Activated naive CD8-positive, alpha-beta T cell treated with anti-CD3 and anti-CD28 coated beads for 36 hours (primary cell): Measurements from ENCODE around the gene CDNF. TPM values are rescaled to one million over a fixed set of nuclear protein-coding genes. Genes with fewer than 3 reads are reported as not detected.
"Not testable (repeated sequence)": the region's sequence is repeated elsewhere in the genome, so short reads cannot be mapped to it uniquely, and the experiment has no call there.

Experiments used
- DNase-seq: peaks from one replicate; pipeline ENCODE4 v3.0.0; 2021
- H3K27ac Mint-ChIP-seq: one replicate; pipeline ENCODE4 v1.8.0; 2022; ENCODE audit warnings: mild to moderate bottlenecking, moderate library complexity, mixed read lengths
- H3K27me3 Mint-ChIP-seq: one replicate; pipeline ENCODE4 v1.8.0; 2022; ENCODE audit warnings: mild to moderate bottlenecking, mixed read lengths
- H3K36me3 Mint-ChIP-seq: one replicate; pipeline ENCODE4 v1.8.0; 2021; ENCODE audit warnings: mild to moderate bottlenecking, mixed read lengths
- H3K4me1 Mint-ChIP-seq: one replicate; pipeline ENCODE4 v1.8.0; 2021; ENCODE audit warnings: mixed read lengths
- H3K4me3 Mint-ChIP-seq: one replicate; pipeline ENCODE4 v1.8.0; 2022; ENCODE audit warnings: mild to moderate bottlenecking, moderate library complexity, mixed read lengths
- H3K9me3 Mint-ChIP-seq: one replicate; pipeline ENCODE4 v1.8.0; 2022; ENCODE audit warnings: mixed read lengths
- total RNA-seq, 2 experiments: library from RNA; stranded (reverse); gene quantifications; one replicate each; pipeline ENCODE4 v1.2.3, GENCODE V29; 2021

Gene CDNF
- total RNA-seq, 2 experiments from 2014 or later, result 0.96 to 1.6 TPM

DNA sequence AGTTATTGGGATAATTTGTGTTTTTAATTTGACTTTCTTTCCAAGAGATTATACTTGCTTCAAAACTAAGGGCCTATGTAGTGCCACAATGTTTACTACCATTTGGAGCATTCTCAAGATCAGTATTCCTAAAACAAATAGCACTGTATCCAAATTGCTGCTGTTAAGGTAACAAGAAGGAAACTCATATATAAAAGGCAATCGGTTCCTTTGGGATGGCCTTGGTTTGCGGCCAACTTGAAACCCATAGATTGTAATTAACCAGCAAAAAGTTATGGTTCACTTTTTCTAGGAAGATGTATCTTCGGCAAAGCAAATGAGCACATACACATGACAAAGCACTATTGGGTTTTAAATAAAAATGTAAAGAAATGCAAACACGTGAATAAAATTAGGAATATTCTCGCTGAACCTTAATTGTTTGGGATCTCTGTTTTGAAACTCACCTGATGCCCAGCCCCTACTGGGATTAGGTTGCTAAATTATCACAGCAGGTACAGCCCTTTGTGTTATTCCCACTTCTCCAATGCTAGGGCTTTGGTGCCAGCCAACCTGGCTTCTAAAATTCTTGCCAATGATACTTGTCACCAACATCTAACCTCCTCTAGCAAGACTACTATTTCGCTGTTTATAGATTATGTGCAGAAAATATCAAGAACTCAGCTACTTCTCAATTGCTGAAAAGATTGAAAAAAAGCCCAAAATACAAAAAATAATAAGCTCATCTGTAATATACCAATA is 16.0 kb downstream of the CDNF start:
- H3K4me3 Mint-ChIP-seq, result no peak overlapping the region
- H3K4me1 Mint-ChIP-seq, result peaks cover 7% of the 10 kb centered on the region
- H3K27me3 Mint-ChIP-seq, result no peaks in the 10 kb centered on the region
- no peak overlapping the region for H3K27ac Mint-ChIP-seq
- no peaks in the 10 kb centered on the region for H3K36me3 Mint-ChIP-seq
- DNase-seq, result no peak
- no peaks in the 10 kb centered on the region for H3K9me3 Mint-ChIP-seq

- no peaks in the 10 kb centered on the region for H3K27me3 Mint-ChIP-seq
- H3K27ac Mint-ChIP-seq, result no peak overlapping the region
- no peaks in the 10 kb centered on the region for H3K36me3 Mint-ChIP-seq
- no peaks in the 10 kb centered on the region for H3K9me3 Mint-ChIP-seq
- DNase-seq, result no peak
- peaks cover 7% of the 10 kb centered on the region for H3K4me1 Mint-ChIP-seq
- H3K4me3 Mint-ChIP-seq, result no peak overlapping the region
Measured at GRCh38 chr10:14820775-14821154, 17.1 kb downstream of the CDNF start.

DNA sequence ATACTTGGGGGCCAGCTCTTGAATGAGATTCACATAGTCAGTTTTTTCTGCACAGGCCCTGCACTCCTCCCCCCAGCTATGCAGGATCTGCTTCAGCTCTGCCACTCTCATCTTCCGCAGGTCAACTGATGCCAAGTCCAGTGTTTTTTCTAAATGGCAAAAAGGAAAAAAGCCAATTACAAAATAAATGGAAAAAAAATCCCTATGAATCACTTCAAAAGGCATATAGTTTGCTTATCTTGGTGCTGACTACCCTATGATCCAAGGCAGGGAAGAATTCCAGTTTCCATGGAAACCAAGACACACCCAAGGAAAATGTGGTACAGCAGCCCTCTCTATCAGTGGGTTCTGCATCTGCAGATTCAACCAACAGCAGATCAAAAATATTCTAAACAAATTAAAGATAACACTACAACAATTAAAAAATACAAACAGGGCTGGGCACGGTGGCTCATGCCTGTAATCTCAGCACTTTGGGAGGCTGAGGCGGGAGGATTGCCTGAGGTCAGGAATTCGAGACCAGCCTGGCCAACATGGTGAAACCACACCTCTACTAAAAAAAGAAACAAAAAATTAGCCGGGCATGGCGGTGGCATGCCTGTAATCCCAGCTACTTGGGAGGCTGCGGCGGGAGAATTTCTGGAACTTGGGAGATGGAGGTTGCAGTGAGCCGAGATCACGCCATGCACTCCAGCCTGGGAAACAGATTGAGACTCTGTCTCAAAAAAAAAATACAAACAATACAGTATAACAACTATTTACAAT is 17.6 kb downstream of the CDNF start:
- peaks cover 7% of the 10 kb centered on the region for H3K4me1 Mint-ChIP-seq
- no peaks in the 10 kb centered on the region for H3K27me3 Mint-ChIP-seq
- no peak overlapping the region for H3K27ac Mint-ChIP-seq

DNA sequence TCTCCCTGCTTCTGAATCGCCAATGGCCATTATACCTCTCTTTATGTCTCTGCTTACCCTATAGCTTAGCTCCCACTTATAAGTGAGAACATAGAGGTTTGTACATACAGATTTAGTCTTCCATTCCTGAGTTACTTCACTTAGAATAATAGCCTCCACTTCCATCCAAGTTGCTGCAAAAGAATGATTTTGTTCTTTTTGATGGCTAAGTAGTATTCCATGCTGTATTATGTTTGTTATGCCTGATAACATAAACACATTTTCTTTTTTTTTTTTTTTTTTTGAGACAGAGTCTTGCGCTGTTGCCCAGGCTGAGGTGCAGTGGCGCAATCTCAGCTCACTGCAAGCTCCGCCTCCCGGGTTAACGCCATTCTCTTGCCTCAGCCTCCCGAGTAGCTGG is 21.1 kb downstream of the CDNF start:
- H3K4me1 Mint-ChIP-seq, result peaks cover 18% of the 10 kb centered on the region
- not testable (repeated sequence) for H3K27me3 Mint-ChIP-seq, H3K27ac Mint-ChIP-seq, H3K9me3 Mint-ChIP-seq, DNase-seq, H3K4me3 Mint-ChIP-seq, H3K36me3 Mint-ChIP-seq

More for the DNA sequence above, 17.6 kb downstream of the CDNF start:
- DNase-seq, result no peak
- H3K36me3 Mint-ChIP-seq, result no peaks in the 10 kb centered on the region
- H3K9me3 Mint-ChIP-seq, result no peaks in the 10 kb centered on the region
- no peak overlapping the region for H3K4me3 Mint-ChIP-seq

DNA sequence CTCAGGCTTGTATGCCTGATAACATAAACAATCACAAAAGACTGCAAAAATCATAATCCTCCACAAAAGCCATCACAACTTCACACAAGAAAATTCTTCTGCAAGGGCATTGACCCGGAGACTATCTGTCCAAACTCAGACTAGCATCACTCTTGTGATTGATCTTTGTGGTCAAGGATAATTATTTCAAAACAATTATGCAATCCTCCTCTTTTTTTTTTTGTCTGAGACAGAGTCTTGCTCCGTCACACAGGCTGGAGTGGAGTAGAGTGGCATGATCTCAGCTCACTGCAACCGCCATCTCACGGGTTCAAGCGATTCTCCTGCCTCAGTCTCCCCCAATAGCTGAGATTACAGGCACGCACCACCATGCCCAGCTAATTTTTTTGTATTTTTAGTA is 22.2 kb downstream of the CDNF start:
- no peaks in the 10 kb centered on the region for H3K36me3 Mint-ChIP-seq
- peaks cover 24% of the 10 kb centered on the region for H3K4me1 Mint-ChIP-seq
- H3K27me3 Mint-ChIP-seq, result no peaks in the 10 kb centered on the region
- H3K9me3 Mint-ChIP-seq, result no peaks in the 10 kb centered on the region
- H3K4me3 Mint-ChIP-seq, result no peak overlapping the region
- DNase-seq, result no peak
- no peak overlapping the region for H3K27ac Mint-ChIP-seq

DNA sequence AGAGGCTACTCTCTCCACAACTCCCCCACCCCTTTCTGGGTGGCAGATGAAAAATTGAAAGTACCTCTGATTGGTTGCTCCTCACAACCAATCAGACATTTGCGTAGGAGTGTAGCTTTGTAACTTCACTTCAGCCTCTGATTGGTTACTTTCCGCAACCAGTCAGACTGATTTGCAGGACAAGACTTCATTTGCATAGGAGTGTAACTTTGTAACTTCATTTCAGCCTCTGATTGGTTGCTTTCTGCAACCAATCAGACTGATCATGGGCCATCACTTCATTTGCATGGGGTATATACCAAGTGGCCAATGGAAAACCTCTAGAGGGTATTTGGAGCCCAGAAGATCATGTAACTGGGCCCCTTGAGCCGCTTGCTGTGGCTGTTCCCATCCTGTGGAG is 25.6 kb downstream of the CDNF start:
- no peaks in the 10 kb centered on the region for H3K36me3 Mint-ChIP-seq
- H3K27me3 Mint-ChIP-seq, result no peaks in the 10 kb centered on the region
- no peak overlapping the region for H3K4me3 Mint-ChIP-seq
- no peak overlapping the region for H3K27ac Mint-ChIP-seq
- peaks cover 24% of the 10 kb centered on the region for H3K4me1 Mint-ChIP-seq
- no peak for DNase-seq
- no peaks in the 10 kb centered on the region for H3K9me3 Mint-ChIP-seq

DNA sequence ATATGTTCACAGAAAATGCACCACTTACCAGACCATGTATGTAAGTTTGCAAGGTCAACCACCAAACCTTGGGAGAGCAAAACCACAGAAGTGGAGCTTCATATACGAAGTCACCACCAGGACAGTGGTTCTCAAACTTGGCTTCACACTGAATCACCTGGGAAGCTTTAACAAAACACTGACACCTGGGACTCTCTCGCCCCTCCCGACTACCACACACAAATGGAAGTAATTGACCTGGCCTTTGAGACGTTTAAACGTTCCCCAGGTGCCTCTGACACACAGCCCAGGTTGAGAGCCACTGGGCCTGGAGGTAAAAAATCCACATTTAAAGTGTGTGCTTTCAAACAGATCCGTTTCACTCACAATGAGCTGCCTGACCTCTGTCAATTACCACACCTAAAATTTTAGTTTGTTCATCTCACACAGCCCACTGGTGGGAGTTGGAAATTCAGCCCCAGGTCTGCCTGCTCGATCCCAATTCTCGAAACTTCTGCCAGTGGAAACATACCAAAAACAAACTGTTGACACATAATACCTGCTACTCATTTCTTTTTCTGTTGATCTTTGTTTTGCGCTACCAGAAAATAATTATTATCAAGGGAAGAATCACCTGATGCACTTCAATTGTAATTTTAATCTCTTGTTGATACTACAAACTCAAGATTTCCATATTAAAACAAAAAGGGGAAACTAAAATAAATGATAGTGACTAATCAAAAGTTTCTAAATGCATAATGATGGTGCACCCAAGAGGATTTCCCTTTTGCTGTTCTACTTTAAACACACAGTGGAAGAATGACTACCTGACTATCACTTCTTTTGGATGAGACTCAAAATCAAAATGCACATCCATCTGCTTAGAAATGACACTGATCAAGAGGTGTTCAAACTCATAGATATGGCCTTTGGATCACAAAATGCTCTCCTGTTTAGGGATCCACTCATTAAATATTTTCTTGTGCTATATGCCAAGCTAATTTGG is 26.6 kb downstream of the CDNF start:
- no peaks in the 10 kb centered on the region for H3K36me3 Mint-ChIP-seq
- H3K27me3 Mint-ChIP-seq, result no peaks in the 10 kb centered on the region
- H3K4me1 Mint-ChIP-seq, result peaks cover 24% of the 10 kb centered on the region
- no peaks in the 10 kb centered on the region for H3K9me3 Mint-ChIP-seq
- DNase-seq, result no peak
- H3K27ac Mint-ChIP-seq, result peak overlapping the region; percentile 3
- H3K4me3 Mint-ChIP-seq, result no peak overlapping the region

DNA sequence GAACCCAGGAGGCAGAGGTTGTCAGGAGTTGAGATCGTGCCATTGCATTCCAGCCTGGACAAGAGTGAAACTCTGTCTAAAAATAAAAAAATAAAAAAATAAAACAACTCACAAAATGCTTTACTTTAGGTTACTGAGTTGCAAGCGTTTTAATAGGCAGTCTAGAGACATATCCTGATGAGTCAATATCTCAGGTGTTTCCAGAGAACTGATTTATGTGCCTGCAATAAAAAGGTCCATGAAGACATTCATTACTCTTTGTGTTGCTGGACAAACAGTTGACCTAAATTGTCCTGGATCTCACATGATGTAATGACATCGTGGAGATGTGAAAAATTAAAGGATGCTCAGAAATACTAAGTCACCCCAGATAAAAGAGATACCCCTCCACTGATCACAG is 31.5 kb downstream of the CDNF start:
- no peak overlapping the region for H3K27ac Mint-ChIP-seq
- DNase-seq, result no peak
- H3K4me3 Mint-ChIP-seq, result no peak overlapping the region
- H3K9me3 Mint-ChIP-seq, result no peaks in the 10 kb centered on the region
- no peaks in the 10 kb centered on the region for H3K36me3 Mint-ChIP-seq
- H3K4me1 Mint-ChIP-seq, result peaks cover 5% of the 10 kb centered on the region
- H3K27me3 Mint-ChIP-seq, result no peaks in the 10 kb centered on the region

DNA sequence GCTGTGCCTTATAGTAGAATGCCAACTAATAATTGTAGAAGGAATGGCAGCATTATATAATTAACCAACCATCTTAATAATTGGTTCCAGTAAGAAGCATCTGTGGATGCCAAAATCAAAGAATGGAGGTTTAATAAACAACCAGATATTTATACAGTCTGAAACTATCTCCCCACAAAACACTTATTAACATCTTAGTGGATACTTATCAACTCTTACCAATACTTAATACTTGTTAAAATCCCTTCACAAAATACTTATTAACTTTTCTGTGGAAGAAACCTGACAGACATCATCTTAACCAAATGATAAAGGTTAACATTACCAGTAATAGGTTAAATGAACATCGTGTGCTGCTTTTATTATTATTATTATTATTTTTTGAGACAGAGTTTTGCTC is 34.0 kb downstream of the CDNF start:
- Mint-ChIP-seq H3K36me3 (no peaks in the 10 kb centered on the region), H3K27ac (no peak overlapping the region), H3K27me3 (no peaks in the 10 kb centered on the region), H3K4me3 (no peak overlapping the region), H3K9me3 (no peaks in the 10 kb centered on the region), H3K4me1 (no peaks in the 10 kb centered on the region)
- DNase-seq, result no peak

- Mint-ChIP-seq H3K36me3 (no peaks in the 10 kb centered on the region), H3K9me3 (no peaks in the 10 kb centered on the region), H3K4me1 (no peaks in the 10 kb centered on the region), H3K27ac (no peak overlapping the region), H3K4me3 (no peak overlapping the region), H3K27me3 (no peaks in the 10 kb centered on the region)
- DNase-seq, result no peak
Measured at GRCh38 chr10:14801723-14802122, 36.1 kb downstream of the CDNF start.

DNA sequence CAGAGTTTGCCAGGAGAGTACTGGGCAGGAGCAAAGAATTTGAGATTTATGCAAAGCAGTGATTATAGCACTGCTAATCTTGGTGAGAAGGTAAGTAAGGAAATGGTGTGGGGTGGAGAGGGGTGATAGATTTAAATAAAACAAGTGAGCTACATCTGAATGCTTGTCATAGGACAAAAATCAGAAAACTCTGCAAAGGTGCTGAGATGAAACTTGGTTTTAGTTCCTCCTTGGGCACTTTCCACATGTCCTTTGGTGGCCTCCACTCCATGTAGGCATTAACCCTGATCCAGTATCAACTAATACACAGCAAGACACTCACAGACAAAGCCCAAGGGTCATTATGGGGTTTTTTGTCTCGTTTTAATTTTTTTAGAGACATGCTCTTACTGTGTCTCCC is 37.4 kb downstream of the CDNF start:
- Mint-ChIP-seq H3K4me3 (no peak overlapping the region), H3K27ac (no peak overlapping the region), H3K27me3 (no peaks in the 10 kb centered on the region), H3K36me3 (no peaks in the 10 kb centered on the region), H3K4me1 (no peaks in the 10 kb centered on the region), H3K9me3 (no peaks in the 10 kb centered on the region)
- no peak for DNase-seq

- no peaks in the 10 kb centered on the region for H3K36me3 Mint-ChIP-seq
- no peak overlapping the region for H3K27ac Mint-ChIP-seq
- no peaks in the 10 kb centered on the region for H3K9me3 Mint-ChIP-seq
- no peak for DNase-seq
- H3K27me3 Mint-ChIP-seq, result no peaks in the 10 kb centered on the region
- no peak overlapping the region for H3K4me3 Mint-ChIP-seq
- H3K4me1 Mint-ChIP-seq, result no peaks in the 10 kb centered on the region
Measured at GRCh38 chr10:14798636-14799035, 39.2 kb downstream of the CDNF start.

DNA sequence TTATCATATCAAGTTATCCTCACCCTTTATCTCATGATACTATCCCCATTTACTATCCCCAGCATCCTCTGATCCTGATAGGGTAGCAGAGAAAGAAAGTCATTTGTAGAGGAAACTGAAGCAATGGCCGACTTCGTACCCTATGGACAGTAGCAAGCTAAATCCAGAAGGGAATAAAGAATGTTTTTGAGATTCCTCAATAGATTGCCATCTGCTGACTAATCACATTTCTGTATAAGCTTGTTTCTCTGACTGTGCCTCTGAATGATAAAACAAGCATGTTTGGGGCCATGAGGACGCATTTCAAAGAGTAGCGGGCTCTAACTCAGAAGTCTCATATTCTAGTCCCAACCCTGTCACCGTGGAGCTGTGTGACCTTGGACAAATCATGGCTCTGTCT is 49.9 kb downstream of the CDNF start:
- Mint-ChIP-seq H3K9me3 (peaks cover 9% of the 10 kb centered on the region), H3K27ac (no peak overlapping the region), H3K36me3 (peaks cover 1% of the 10 kb centered on the region), H3K27me3 (no peaks in the 10 kb centered on the region), H3K4me1 (no peaks in the 10 kb centered on the region), H3K4me3 (no peak overlapping the region)
- no peak for DNase-seq

GRCh38 chr10:14784459-14785055 is 53.3 kb downstream of the CDNF start:
- H3K4me1 Mint-ChIP-seq, result peaks cover 4% of the 10 kb centered on the region
- H3K4me3 Mint-ChIP-seq, result no peak overlapping the region
- peaks cover 1% of the 10 kb centered on the region for H3K36me3 Mint-ChIP-seq
- H3K9me3 Mint-ChIP-seq, result peaks cover 8% of the 10 kb centered on the region
- H3K27ac Mint-ChIP-seq, result no peak overlapping the region
- DNase-seq, result no peak
- no peaks in the 10 kb centered on the region for H3K27me3 Mint-ChIP-seq
